Nephron progenitor cell (in vitro differentiated cells): ENCODE results near the gene WWOX.

Experiments
- DNase-seq: peaks from one replicate; pipeline ENCODE4 v3.0.0; 2021
- H3K27ac Mint-ChIP-seq: 2 replicates; pipeline ENCODE4 v1.8.0; 2021; ENCODE audit warnings: mild to moderate bottlenecking, moderate library complexity, mixed read lengths
- H3K27me3 Mint-ChIP-seq: 2 replicates; pipeline ENCODE4 v1.8.0; 2021; ENCODE audit warnings: mild to moderate bottlenecking, low read depth, mixed read lengths; ENCODE audit not compliant: poor library complexity
- H3K36me3 Mint-ChIP-seq: 2 replicates; pipeline ENCODE4 v1.8.0; 2021; ENCODE audit warnings: low read depth, mixed read lengths
- H3K4me1 Mint-ChIP-seq: 2 replicates; pipeline ENCODE4 v1.8.0; 2021; ENCODE audit warnings: mixed read lengths
- H3K4me3 Mint-ChIP-seq: 2 replicates; pipeline ENCODE4 v1.8.0; 2021; ENCODE audit warnings: mild to moderate bottlenecking, moderate library complexity, mixed read lengths
- H3K9me3 Mint-ChIP-seq: 2 replicates; pipeline ENCODE4 v1.8.0; 2021; ENCODE audit warnings: mild to moderate bottlenecking, moderate library complexity, mixed read lengths
- CTCF ChIP-seq: fragments of 200-600 bp; sonication (generic); IDR thresholded peaks from 2 replicates; pipeline ENCODE4 v1.5.0; 2021; ENCODE audit warnings: antibody characterized with exemption

WWOX gene

GRCh38 chr16:78654929-78655328 lies 555.5 kb downstream of the WWOX start:
- Mint-ChIP-seq H3K9me3 (no peaks in the 10 kb centered on the region), H3K4me3 (no peak overlapping the region), H3K36me3 (no peaks in the 10 kb centered on the region), H3K4me1 (peaks cover 54% of the 10 kb centered on the region), H3K27ac (no peak overlapping the region), H3K27me3 (no peaks in the 10 kb centered on the region)
- no peak for TF ChIP-seq CTCF
- no peak for DNase-seq

GRCh38 chr16:78655331-78656113 lies 556.1 kb downstream of the WWOX start:
- H3K4me3 Mint-ChIP-seq = no peak overlapping the region
- TF ChIP-seq CTCF = no peak
- no peaks in the 10 kb centered on the region for H3K27me3 Mint-ChIP-seq
- no peaks in the 10 kb centered on the region for H3K36me3 Mint-ChIP-seq
- H3K4me1 Mint-ChIP-seq = peaks cover 60% of the 10 kb centered on the region
- no peak for DNase-seq
- no peaks in the 10 kb centered on the region for H3K9me3 Mint-ChIP-seq
- no peak overlapping the region for H3K27ac Mint-ChIP-seq

GRCh38 chr16:78656887-78657286 lies 557.4 kb downstream of the WWOX start:
- Mint-ChIP-seq H3K9me3 (no peaks in the 10 kb centered on the region), H3K27ac (no peak overlapping the region), H3K36me3 (no peaks in the 10 kb centered on the region), H3K4me3 (no peak overlapping the region), H3K4me1 (peaks cover 74% of the 10 kb centered on the region), H3K27me3 (no peaks in the 10 kb centered on the region)
- no peak for DNase-seq
- no peak for TF ChIP-seq CTCF

- no peaks in the 10 kb centered on the region for H3K9me3 Mint-ChIP-seq
- H3K4me1 Mint-ChIP-seq = peaks cover 83% of the 10 kb centered on the region
- H3K27me3 Mint-ChIP-seq = no peaks in the 10 kb centered on the region
- H3K36me3 Mint-ChIP-seq = no peaks in the 10 kb centered on the region
- no peak for DNase-seq
- H3K27ac Mint-ChIP-seq = peak overlapping the region; percentile 86
- TF ChIP-seq CTCF = no peak
- H3K4me3 Mint-ChIP-seq = peak overlapping the region; percentile 58
These were observed 559.8 kb downstream of the WWOX start for GRCh38 chr16:78659216-78659615.

- Mint-ChIP-seq H3K4me1 (peaks cover 83% of the 10 kb centered on the region), H3K27ac (peak overlapping the region; percentile 86), H3K4me3 (peak overlapping the region; percentile 58), H3K36me3 (no peaks in the 10 kb centered on the region), H3K9me3 (no peaks in the 10 kb centered on the region), H3K27me3 (no peaks in the 10 kb centered on the region)
- no peak for TF ChIP-seq CTCF
- no peak for DNase-seq
These were observed 560.3 kb downstream of the WWOX start for GRCh38 chr16:78659668-78660217.

- no peak for DNase-seq
- H3K4me1 Mint-ChIP-seq = peaks cover 73% of the 10 kb centered on the region
- H3K4me3 Mint-ChIP-seq = no peak overlapping the region
- no peaks in the 10 kb centered on the region for H3K9me3 Mint-ChIP-seq
- H3K36me3 Mint-ChIP-seq = no peaks in the 10 kb centered on the region
- TF ChIP-seq CTCF = no peak
- H3K27ac Mint-ChIP-seq = peak overlapping the region; percentile 86
- no peaks in the 10 kb centered on the region for H3K27me3 Mint-ChIP-seq
These were observed 561.3 kb downstream of the WWOX start for GRCh38 chr16:78660795-78661194.
